Panc1 (cell line): Measurements from ENCODE around the gene DNAJB8.

ENCODE experiments used
- CTCF ChIP-seq: fragments of 450-650 bp; IDR thresholded peaks from 2 replicates; pipeline ENCODE4 v1.5.1; 2017; ENCODE audit warnings: mild to moderate bottlenecking
- POLR2AphosphoS5 ChIP-seq: IDR thresholded peaks from 2 replicates; pipeline ENCODE4 v1.6.1; 2012; ENCODE audit warnings: mild to moderate bottlenecking, low read depth, low read length, moderate library complexity
- REST ChIP-seq, 2 experiments: IDR thresholded peaks; 2 replicates each; pipeline ENCODE4 v1.6.1; 2011 to 2012; ENCODE audit warnings: low read depth in 2 of 2, control low read depth in 1 of 2, low read length in 1 of 2, mild to moderate bottlenecking in 1 of 2, moderate library complexity in 1 of 2; ENCODE audit not compliant: insufficient read depth in 1 of 2
- SIN3A ChIP-seq: IDR thresholded peaks from 2 replicates; pipeline ENCODE4 v1.6.1; 2012; ENCODE audit warnings: low read depth, mild to moderate bottlenecking, low read length, moderate library complexity, borderline replicate concordance; ENCODE audit not compliant: insufficient read depth

DNA sequence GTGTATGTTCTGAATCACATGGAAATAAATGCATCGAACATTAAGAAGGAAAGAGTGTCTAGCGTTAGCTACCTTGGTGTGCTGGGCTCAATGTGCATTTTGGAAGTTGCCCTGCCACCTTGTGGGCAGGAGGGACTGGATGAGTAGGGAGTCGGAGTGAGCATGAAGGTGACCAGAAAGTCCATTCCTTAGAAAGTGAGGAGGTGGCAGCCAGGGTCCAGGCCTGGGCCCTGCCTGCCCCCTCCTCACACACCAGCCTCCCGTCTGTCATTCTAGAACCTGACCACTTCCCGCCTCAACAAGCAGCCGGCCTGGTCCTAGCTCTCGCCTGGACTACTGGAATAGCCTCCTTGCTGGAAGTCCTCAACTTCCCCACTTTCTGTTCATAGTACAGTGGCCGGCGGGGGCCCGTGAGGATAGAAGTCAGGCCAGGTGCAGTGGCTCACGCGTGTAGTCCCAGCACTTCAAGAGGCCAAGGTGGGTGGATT lies 36.5 kb upstream of the DNAJB8 start:
- TF ChIP-seq POLR2AphosphoS5, result peak; percentile 53
- peak; percentile 74 for TF ChIP-seq CTCF
- TF ChIP-seq SIN3A, result no peak
- no peak for TF ChIP-seq REST (IDR thresholded peaks at IDR 0.05; ENCODE audit: insufficient read depth in 1 of 2, low read depth in 2 of 2, low read length in 1 of 2)
